GM21529 (cell line): Measurements from ENCODE around the gene ERI3.

Experiments used
- ATAC-seq: cut with Tn5 transposase; IDR thresholded peaks from one replicate; pipeline ENCODE4 v1.9.1; 2021; ENCODE audit not compliant: unreplicated experiment

Gene ERI3

DNA sequence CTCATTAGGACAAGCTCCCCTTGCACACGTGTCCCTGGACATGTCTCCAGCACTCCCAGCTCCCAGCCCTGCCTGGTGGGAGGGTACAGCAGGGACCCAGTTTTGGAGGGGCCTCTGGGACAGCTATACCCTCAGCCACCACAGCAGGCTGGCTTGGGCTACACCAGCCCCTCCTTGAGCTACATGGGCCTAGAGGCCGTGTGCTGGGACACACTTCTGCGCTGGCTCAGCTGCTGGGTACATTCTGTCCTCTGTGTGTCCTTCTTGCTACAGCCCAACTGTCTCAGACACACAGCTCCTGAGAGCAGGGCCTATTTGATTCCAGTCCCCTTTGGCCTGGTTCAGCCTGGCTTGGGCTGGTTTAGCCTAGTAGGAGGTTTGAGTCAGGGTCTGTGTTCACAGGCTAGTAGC lies 115.1 kb downstream of the ERI3 start:
- ATAC-seq: no peak

DNA sequence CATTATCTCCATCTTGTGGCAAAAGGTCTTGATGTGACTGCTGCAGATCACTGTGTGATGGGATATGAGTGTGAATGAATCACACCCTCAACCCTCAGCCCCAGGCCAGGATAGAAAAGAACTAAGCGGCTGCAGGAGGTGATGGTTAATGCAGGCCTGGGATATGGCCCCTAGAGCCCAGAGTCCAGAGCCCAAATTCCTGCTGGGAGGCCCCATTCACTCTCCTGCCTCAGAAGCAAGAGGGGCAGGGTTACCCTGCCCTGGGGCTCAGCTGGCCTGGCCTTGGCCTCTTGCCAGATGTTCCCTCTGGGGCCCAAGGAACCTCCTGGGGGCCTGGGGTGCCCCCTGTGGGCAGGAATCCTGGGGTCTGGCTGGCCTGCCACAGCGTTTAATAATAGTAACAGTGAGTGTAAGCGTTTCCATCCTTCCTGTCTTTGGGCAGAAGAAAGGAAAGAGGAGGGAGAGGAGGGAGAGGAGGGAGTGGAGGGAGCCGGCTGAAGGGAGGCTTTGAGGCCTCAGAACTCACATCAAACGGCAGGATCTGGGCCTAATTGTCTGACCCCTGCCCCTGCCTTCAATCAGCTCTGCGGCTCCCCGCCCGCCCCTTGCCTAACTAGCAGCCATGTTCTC lies 115.6 kb downstream of the ERI3 start:
- ATAC-seq: no peak

DNA sequence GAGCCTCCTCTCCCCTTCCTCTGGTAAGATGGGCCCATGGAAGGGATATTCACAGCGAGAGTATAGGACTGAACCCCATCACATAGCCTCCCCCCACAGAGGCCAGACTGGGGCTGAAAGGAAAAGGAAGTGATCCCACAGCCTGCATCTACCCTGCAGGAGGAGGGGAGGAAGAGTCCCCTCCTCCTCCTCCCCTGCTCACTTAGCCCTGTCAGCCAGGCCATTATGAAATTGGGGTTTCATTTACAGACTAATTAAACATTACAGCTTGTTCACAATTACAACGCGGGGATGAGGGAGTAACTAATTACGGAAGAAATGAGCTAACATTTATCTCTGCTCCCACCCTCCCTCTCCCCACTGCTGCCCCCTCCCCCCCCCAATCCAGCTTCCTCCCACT lies 116.4 kb downstream of the ERI3 start:
- ATAC-seq: no peak

DNA sequence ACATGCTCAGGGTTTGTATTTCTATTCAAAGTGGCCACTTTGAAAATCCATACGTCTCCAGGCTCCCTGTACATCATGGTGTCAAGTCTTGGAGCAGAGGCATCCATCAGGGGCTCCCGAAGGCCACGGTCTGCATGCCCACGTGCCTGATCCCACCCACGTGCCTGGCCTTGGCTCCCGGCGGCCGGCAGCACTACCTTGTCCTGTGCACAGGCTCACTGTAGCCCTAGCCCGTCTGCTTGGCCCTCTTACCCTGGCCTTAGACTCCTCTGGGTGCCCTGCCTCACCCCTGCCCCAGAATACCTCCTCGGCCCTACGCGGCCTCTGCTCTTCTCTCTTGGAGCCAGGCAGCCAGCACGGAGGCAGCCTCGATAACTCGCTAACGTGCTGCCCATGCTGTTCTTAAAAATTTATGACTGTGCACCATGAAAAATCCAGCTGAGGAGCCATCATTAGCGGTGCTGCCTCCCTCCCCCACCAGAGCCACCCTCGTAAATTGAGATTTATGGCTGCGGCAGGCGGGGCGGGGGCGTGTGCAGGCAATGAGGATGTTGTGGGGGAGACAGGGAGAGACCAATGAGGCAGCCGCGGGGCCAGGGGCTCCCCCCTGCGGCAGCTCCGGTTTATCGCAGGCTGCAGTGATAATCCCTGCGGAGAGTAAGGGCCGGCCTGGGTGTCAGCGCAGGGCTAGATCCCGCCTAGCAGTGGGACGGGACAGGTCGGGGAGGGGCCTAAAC lies 117.2 kb downstream of the ERI3 start:
- no peak for ATAC-seq

DNA sequence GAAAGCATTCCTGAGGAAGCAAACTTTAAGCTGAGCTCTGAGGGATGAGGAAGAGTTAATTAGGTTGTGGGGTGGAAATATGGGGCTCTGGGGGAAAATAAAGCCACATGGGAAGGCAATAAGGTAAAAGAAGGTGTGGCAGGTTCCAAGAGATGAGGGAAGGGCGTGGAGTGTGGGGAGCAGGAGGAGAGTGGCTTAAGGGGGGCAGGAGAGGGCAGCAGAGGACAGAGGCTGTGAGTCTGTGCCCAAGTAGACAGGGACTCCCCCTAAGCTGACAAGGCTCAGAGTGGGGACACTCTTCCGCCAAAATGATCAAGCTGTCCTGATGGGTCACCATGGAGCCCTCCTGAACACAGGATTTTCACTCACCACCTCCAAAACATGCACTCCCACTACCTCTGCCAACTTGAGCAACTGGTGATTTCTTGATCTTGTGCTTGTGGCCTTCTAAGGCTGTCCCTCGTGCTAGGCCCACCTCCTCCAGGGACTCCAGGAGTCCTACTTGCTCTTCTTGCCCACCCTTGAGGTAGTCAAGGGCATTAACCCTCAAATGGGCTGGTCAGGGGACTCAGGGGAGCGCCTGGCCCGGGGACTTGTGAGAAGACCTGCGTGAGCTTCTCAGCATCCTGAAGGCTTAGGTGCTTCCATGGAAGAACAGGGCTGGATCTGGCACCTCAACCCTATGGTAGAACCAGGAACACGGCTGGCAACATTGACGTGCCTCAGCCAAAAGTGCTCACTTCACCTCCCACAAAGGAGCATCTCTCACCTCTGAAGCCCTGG lies 118.4 kb downstream of the ERI3 start:
- no peak for ATAC-seq

DNA sequence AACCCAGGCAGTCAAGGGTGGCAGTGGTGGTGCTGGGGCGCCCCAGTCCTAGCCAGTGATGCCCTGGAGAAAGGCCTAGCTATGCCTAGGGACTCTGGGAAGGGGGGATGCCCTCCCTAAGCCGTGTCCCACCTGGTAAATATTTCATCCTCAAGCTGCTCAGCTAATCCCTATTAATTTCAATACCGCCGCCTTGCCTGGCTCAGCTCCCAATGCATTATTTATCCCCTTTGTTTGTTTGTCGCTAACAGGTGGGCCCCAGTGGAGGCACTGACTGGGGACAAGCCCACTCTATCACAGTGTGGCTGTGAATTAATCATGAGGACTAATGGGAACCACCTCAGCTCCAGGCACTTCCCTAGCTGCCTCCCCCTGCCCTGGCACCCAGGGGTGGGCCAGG lies 119.2 kb downstream of the ERI3 start:
- ATAC-seq: no peak

DNA sequence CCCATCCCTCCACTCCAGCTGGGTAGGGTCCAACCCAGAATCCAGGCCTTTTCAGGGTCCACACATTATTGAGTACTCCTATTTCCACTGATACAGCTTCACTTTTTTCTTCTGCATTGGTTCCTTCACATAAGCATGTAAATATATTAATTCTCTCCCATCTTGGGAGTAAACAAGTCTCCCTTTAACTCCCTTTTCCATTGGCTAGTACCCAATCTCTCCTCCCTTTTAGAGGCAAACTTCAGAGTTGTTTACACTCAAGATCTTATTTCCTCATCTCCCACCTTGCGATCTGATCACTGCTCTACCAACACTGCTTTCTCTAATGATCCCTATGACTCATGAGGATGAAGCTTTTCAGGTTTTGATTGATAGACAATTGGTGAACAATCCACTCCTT lies 121.5 kb downstream of the ERI3 start:
- ATAC-seq: no peak

DNA sequence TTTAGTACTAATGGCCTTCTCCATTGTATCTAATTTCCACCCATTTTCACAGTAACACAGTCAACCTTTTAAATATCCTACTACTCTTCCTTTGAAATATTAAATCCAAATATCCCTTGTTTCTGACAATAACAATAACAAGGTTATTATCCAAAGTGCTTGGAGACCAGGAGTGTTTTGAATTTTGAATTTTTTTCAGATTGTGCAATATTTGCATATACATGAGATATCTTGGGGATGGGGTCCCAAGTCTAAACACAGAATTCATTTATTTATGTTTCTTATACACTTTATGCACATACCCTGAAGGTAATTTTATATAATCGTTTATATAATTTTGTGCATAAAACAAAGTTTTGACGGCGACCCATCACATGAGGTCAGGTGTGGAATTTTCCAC lies 124.3 kb downstream of the ERI3 start:
- no peak for ATAC-seq

DNA sequence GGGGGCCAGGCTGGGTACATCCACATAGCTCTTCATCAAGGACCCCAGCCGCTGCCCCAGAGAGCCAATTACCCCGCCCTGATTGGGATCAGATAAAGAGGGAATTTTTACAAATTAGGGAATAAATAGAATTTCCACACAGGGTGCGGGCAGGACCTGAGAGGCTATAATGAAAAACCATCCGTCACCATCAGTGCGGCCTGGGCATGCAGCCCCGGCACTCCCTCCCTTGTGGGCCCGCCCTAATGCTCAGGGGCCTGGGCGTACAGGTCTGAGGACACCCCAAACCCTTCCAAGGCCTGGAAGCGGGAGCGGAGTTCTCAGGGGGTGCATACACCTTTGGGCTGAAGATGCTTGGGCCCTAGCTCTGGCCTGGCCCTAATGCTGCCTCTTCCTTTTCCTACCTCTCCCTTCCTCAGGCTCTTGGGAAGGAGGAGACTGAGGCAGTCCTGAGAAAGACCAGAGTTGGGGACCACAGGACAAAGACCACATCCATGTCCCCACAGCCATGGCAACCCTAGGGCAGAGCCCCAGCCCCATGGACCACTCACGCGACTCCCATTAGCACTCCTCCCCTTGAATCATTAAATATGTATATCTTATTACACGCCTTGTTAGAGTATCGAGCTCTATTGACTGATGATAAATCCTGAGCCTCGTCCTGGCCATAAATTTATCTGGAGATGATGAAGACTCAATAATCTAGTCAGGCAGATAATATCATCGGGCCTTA lies 125.5 kb downstream of the ERI3 start:
- ATAC-seq: no peak

DNA sequence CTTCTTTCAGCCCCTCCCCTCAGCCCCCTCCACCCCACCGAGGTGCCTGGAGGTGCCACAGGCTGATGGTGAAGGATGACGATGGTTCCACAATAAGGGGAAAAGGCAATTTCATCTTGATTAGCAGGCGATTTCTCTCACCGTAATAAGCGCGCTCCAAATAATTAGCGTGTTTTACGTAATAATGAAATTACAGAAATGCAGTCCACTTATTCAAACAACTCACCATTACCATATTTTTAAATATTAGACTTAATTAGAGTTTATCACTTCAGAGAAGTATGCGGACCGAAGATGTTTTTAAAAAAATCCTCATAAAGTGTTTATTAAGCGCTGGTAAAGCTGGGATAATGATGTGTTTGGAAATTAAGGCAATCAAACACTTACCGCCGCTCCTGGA lies 126.8 kb downstream of the ERI3 start:
- no peak for ATAC-seq

DNA sequence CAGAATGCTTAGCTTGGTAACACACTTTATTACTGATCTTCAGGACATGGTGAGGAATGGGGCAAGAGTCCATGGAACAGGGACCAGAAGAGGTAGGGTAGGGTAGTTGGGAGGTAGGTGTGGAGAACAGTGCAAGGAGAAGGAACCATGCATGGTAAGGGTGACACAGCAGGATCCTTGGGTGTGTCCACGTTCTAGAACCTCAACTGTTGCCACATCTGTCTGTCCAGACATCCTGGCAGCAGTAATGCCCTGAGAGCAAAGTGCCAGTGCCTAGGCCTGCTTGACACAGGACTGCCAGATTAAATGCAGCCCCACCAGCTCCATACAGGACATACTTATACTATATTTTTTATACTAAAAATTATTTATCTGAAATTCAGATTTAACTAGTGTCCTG lies 127.8 kb downstream of the ERI3 start:
- ATAC-seq: no peak

DNA sequence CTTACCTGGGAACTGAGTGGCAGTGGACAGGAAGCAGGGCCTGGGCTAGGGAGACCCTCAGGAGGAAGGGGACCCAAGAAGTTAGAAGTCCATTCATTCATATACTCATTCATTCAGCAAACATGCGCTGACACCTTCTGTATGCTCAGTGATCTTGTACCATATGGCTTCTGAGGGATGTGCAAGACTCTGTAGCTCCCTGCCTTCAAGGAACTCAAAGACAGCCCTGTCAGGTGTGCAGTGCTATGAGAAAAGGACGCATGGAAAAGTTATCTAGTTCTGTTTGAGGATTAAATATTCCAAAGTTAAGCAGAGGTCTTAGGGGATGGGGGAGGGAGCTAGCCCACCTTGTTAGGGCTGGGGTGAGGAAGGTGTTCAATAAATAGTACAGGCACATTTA lies 129.3 kb downstream of the ERI3 start:
- ATAC-seq: no peak

DNA sequence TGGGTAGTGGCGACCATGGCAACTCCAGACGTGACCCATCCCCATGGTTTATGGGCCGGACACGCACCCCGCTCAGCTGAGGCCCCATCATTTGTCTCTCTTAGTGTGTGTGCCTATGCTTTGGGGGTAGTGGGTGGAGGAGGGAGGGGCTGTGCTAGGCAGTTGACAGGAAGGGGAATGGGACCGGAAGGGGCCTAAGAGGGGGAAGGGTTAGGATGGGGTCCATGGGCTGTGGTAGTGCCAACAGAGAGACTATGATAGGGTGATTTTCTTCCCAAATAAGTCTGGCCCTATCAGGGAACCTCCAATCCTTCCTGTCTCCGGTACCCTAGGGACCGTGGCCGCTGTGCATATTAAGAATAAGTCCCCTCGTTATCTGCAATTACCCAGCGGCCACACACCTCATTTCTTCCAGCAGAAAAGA lies 131.9 kb downstream of the ERI3 start:
- ATAC-seq: no peak

DNA sequence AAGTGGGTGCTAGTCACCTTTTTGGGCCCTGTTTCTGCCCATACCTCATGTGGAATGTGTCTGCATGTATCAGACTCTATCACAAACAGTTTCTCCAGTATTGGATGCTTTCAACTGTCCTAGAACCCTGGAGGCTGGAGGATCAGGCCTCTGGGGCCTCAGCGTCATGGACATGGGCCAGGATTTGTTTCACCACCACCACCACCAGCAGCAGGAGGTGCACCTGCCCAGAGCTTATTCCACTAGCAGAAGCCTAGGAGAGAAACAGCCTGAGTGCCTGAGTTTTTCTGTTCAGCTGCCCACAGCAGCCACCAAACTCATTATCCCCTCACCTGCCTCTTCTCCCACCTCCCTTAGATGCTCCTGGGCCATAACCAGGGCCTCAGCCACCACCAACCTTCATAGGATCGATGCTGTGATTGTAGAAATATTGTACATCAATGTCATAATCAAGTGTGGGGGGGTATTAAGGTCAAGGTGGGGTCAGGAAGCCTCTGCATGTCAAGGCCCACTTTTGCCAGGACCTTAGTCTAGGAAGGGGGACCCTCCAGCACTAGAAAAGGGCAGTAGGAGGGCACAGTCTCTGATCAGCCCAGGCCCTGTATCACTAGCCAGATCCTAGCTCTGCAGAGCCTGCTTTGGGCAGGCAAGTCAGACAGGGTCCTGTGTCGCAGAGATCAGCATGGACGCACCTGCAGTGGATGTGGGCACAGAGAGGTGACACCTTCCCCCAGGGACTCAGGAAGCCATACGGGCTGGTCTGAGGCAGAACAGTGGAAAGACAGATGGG lies 132.5 kb downstream of the ERI3 start:
- no peak for ATAC-seq

DNA sequence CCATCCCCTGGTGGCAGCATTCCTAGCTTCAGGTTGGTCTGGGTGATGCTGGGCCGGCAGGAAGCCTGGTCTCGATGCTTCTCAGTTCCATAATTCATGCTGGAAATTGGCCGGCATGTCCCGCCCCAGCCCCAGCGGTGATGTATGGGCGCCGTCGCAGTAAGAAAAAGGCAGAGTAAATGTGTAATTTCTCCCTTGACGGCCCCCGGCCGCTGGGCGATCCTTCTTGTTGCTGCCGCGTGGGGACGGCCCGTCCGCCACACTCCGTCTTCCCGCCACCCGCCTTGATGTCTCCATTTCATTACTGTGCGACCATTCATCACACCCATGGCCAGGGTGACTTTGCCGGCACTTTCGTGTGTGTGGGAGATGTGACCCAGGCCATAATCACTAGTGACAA lies 133.3 kb downstream of the ERI3 start:
- ATAC-seq: no peak

DNA sequence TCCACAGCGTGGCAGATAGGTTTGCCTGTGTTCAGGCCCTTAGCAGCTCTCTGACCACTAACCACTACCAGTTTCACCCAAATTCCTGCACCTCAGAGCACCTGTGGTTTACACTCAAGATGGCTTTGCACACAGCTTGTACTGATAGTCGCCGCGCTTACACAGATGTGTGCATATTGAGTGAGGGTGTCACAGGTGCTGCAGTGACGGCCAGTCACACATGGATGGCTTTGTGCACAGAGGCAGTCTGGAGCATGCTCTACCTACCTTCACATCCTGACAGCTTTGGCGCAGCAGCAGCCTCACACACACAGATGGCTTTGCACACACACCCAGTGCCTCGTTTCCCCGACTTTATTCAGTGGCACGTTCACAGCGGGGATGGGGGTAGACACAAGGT lies 134.3 kb downstream of the ERI3 start:
- ATAC-seq: no peak

DNA sequence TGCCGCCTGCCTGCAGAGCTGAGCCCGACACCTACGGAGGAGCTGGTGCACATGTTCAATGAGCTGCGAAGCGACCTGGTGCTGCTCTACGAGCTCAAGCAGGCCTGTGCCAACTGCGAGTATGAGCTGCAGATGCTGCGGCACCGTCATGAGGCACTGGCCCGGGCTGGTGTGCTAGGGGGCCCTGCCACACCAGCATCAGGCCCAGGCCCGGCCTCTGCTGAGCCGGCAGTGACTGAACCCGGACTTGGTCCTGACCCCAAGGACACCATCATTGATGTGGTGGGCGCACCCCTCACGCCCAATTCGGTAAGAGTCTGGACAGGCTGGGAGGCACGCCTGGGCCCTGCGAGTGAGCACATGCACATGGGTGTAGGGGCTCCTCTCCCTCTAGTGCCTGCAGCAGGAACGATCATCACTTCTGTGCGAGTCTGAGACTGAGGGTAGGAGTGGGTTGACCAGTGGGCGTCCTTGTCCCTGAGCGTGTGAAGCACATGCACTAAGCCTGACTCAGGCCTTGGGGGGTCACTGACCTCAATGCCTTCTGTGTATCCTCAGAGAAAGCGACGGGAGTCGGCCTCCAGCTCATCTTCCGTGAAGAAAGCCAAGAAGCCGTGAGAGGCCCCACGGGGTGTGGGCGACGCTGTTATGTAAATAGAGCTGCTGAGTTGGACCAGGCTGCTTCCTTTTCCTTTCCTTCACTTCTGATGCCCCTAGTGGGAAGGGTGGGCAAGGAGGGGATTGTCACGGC lies 134.9 kb downstream of the ERI3 start:
- no peak for ATAC-seq

DNA sequence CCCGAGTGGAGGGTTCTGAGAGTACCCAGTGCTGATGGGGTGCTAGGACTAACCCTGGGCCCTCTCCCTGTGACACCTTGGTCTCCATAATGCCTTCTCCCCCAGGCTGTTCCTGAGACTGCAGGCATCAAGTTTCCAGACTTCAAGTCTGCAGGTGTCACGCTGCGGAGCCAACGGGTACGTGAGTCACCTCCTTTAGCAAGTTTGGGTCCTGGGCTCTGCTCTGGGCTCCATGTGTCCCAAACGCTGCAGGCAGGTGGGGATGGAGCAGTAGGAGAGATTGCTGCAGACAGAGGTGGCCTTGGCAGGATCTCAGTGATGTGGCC lies 135.8 kb downstream of the ERI3 start:
- no peak for ATAC-seq

DNA sequence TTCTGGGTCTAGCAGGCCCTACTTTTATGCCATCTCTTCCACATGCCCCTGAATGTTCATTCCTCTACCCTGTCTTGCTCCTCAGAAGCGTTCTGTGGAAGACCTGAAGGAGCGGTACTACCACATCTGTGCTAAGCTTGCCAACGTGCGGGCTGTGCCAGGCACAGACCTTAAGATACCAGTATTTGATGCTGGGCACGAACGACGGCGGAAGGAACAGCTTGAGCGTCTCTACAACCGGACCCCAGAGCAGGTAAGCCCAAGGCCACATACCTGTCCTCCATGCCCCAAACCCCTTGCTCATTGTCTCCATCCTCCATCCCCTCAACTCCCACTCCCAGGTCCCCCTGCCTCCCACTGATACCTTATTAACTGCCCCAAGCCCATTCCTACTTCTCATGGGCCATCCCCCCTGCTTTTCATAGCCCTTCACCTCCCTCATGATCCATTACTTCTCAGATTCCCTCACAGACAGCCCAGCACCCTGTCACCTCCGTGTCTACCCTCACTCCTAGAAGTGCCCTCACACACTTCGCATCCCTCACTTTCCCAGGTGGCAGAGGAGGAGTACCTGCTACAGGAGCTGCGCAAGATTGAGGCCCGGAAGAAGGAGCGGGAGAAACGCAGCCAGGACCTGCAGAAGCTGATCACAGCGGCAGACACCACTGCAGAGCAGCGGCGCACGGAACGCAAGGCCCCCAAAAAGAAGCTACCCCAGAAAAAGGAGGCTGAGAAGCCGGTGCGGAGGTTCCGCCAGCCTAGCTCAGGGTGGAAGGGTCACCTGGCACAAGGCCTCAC lies 136.4 kb downstream of the ERI3 start:
- no peak for ATAC-seq
